Right forelimb (tissue), 1 donor: ENCODE data around the gene EIF5B.

Experiments used
- DNase-seq: peaks from one replicate; pipeline ENCODE4 v3.0.0-alpha.2; 2018

Gene EIF5B

DNA sequence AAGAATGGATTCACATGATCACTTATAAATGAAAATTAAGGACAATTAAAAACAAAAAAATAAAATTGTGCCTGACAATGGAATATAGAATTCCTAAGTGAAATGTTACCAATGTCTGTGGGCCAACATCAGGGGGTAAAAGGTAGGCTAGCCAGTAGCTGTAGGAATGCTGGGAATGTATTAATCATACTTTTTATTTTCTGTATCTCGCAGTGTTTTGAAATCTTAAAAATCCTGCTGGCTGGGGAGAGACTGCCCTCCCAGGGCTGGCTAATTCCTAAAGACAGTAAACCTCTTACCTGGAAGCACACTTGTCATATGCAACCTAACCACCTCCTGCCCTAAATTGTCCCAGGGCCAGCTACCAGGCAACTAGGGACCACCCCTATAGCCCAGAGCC lies 82.8 kb downstream of the EIF5B start:
- DNase-seq: no peak

DNA sequence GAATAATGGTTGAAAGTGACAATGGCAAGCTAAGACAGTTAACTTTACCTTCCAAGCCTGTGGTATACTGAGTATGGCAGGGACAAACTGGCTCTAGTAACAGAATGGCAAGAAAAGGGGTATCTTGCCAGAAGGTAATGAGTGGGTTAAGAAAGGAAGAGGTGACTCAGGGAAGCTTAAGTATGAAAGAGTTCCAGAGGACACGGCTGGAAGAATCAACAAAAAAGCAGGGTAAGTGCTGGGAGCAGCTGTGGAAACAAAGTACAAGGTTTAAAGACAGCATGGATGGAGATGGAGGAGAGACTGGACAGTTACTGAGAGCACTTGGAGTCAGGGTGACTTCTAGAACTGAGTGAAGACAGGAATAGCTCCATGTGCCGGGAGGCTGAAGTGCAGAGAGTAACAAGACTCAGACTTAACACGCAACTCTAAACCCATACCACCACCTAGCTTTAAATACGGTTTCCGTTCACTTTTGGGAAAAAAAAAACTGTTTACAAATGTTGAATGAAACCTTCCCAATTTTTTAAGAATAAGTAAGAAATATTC lies 83.6 kb downstream of the EIF5B start:
- DNase-seq: no peak

DNA sequence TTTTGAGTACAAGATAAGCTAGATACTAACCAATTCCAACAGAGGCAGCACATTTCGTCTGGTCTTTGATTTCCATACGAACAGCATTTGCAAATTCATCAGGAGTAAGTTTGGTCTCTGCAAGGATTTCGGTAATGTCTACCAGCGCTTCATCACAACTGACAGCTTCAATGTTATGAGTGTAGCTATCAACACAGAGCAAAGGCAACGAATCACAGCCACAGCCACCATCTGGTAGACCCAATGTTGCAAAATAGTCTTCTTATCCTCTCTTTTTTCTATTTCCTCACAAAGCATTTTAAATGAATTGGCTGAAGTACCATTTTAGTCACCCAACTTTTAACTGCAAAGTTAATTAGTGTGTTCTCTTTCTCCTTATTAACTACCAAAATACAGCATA lies 84.3 kb downstream of the EIF5B start:
- no peak for DNase-seq

DNA sequence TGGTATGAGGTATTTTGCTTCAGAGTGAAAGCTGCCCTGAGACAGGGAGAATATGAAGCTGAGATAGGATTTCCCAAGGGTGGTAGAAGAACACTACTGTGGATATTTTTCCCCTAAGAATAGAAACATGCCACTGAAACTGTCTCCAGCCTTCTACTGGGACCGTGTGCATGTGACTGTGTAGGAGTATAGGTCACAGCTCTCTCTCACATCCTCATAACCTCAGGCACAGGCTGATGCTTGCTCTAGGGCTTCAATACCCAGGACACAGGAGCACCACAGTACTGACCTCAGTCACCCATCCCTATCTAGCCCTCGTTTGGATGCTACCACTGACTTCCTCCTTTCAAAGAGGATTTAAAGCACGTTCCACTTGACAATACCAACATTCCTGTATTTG lies 85.4 kb downstream of the EIF5B start:
- DNase-seq: no peak

DNA sequence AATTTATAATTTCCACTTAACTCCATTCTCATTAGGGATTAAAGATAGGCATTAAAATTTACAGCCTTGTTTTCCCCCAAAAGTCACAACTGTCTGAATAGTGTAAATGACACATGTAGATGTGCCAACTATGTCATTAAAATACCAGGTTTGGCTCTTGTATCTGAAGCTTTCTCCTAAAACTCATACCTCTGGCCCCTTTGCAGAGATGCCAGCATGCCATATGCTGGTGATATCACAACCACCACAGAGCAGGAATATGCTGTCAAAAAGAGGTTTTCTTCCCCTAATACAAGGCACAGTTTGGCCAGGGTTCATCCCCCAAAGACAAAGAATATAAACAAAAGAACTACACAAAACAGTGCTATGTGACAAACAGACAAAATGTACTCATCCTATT lies 87.2 kb downstream of the EIF5B start:
- DNase-seq: no peak

DNA sequence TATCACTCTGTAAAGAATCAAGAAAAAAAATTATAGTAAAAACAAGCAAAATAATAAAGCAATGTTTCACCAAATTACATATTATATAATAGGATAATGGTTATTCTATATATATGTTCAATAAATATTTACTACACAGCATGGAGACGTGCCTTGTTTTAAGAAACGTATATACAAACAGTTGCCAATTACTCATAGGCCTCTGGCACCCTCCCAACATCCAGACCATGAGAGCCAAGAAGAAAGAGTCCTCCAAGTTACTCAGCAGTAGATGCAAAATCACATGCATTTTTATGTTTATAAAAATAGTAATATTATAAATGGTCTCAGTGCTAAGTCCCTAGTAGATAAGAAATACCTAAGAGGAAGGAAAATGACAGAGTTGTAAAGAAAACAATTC lies 87.8 kb downstream of the EIF5B start:
- DNase-seq: peak; percentile 57

DNA sequence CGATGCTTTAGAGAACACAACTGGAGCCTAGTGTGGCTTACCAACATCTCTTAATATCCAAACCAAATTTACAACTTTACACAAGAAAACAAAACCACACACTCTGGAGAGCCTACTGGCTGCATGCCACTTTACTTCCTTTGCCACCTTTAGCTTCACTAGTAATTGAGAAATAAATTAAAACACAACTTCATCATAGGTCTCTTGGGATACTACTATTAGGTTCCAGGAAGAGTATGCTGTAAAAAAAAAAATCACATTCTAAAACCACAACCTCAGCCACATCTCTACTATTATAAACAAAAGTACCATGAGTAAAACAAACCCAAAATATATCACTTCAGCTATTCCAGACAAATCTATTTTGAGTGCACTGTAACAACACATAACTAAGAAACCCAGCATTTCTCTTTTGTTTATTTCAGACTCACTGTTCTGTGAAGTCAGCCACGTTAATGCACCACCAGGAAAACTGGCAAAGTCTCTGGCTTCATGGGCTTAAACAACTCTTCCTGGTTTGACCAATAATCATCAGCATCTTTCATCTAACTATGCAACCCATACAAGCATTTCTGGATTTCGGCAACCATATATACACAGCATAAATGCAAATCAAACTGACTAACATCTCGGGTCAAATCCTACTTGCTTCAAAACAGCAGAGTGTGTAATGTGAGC lies 93.6 kb downstream of the EIF5B start:
- no peak for DNase-seq

DNA sequence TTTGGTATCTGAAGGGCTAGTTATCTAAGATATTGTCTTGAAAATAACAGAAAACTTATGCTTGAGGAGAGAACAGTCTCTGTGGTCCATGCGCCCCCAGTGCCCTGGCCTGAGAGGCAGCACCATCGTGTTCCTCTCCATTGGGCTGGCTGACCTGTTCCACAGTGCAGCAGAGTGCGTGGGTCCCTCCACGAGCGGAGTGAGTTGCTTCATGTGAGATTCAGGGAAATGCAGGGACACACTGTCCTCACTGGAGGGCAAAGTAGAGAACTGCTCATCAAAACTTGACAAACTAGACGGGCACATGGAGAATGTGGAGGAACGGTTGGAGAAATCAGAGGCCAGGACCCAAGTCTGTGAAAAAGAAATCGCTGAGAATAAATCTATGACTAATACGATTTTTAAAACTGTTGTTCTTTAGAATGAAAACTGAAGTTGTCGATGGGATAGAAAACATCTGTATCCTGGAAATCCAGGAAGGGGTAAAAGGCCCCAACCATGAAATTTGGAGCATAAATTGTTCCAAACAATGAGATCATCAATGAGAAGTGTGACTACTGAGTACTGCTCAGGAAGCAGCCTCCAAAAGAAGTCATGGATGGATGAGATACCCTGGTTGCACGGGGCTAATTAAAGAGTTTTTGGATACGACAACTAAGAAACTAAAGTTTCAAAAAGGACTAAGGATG lies 94.5 kb downstream of the EIF5B start:
- DNase-seq: no peak

DNA sequence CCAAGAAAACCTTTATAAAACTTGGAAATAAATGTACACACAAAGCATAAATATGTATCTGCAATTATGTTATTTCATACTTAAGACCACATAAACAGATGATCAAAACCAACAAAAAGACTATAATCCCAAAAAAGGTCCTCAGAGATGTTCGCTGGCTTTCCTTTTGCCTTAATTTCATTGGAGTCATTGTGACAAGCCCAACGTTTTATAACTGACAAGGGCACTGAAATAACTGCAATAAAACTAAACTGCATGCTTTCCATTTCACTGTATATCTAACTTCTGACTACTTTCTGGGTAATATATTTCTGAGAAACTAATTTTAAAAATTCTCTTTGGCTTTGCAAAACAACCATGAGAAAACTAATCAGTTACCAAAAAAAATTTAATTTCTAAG lies 96.2 kb downstream of the EIF5B start:
- no peak for DNase-seq

DNA sequence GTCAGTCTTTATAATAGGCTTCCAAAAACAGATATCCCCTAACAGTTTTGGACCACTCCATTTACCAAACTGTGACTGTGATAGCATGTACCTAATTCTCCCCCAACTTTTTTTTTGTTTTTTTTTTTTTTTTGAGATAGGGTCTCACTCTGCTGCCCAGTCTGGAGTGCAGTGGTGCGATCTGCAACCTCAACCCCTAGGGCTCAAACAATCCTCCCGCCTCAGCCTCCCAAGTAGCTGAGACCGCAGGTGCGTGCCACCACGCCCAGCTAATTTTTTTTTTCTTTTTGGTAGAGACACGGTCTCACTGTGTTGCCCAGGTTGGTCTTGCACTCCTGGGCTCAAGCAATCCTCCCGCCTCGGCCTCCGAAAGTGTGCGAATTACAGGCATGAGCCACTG lies 99.7 kb downstream of the EIF5B start:
- no peak for DNase-seq

DNA sequence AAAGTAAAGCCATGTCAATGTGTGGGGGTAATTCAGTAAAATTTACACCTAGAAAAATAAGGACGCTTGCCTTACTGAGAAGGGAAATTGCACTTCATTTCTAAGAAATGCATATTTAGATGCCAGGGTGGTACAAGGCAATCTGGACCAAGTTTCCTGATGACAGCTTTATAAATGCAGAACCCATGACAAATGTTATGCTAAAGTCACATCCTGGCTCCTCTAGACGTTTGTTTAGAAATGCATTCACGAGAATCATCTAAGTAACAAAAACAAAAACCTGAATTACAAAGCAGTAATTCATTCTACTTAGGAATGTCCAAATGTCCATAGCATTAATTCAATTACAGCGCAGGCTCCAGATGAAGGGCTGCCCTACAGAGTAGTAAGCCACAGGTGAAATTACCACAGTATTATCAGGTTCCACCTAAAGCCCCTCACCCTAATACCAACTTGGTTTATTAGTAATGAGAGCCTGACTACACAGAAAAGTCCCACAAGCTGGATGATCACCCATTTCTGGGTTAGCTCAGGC lies 102.8 kb downstream of the EIF5B start:
- DNase-seq: no peak

DNA sequence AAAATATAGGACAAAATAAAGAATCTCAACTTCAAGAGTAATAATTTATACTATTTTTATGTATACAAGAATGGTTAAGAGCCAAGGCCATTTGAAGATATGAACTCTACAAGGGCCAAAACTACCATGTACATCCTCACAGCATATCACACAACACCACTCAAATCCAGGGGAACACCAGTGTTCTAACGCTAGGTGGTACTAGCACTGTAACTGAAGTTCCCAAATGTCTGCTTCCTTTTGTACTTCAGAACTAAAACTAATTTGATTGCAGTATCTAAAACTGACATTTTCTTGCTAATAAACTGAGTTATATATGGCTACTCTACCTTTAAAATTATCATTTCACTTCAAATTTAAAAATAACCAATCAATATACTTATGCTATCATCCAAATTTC lies 105.6 kb downstream of the EIF5B start:
- no peak for DNase-seq

DNA sequence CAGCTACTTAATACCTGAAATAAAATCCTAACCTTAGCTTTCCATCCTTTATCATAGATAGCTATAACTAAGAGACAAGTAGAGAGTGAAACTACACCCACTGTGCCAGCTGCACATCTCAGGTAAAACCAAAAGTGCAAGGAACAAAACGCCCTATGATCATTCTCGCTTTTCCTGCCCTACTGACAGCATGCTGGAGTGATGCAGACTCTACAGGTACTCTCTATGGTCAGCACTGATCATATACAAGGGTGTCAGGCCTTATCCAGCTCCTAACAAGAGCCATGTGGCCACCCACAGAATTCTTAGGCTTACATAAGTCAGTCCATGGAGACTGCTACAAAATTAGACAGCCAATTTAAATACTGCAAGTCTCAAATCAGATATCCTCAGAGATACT lies 107.0 kb downstream of the EIF5B start:
- no peak for DNase-seq

DNA sequence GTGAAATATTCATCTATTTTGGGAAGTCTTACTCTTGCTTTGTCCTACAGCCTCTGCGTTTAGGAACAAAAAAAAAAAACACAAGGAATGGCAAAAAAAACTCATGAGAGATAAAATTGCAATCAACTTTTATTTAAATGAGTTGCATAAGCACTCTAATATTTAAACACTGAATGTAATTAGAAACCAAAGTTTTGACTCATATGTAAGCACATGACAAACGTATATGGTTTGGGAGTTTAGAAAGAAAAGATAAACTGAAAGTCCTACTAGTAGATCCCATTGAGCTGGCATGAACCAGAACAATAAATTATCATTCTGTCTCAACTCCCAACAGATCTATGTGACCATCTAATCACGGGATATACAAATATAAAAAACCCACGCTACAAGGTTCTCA lies 107.9 kb downstream of the EIF5B start:
- DNase-seq: no peak

DNA sequence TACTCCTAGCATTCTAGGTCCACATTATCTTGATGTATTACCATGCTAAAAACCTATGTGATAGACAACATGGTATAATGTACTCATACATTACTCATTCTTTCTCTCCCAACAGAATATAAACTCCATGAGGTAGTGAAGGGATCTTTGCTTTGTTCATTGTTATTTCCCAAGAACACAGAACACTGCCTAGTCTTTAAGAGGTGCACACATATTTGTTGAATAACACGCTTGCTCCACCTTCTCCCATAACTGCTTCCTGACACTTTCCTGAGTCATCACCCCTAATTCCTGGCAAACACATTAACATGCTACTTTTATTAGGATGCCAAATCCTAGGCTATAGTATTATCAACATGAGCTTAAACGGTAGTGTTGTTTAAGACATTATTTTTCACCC lies 111.4 kb downstream of the EIF5B start:
- DNase-seq: no peak

DNA sequence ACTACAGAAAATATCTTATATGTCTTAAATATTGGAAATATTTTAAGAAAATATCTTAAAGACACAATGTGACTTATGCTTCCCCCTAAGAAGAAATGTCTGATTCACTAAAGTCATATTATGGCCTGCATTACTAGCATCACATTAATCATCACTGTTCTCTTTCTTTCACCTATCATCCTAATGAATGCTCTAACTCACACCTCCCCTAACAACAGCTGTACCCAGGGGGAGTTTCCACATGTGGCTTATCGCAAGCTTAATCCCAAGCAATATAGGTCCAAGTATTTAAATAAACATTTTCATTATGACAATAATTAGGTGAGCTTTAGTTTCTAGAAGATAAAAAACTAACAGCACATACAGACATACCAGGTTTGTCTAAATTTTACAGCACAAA lies 113.0 kb downstream of the EIF5B start:
- DNase-seq: no peak
